Measurements from ENCODE around the gene BLMH. TPM values are rescaled to one million over a fixed set of nuclear protein-coding genes. Genes with fewer than 3 reads are reported as not detected.

The BLMH gene
- total and polyA plus RNA-seq, 4 donors: 10.5 to 50.9 (median 21.6) TPM

DNA sequence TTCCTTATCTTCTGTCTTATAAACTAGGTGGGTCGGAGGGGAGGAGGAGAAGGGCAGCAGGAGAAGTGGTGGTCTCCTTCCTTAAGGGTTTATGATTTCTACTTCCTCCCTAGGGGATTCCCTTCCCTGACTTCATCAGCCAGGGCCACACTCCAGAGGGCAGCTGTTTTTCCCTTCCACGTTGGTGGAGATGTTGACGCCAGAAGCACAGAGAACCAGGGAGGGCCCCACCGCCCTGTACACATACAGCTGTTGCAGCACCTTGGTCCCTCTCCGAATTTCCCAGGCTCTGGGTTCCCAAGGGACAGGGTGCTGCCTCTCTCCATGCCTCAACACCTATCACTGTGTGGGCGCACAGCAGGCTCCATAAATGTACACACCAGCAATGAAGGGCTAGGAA, 50.7 kb downstream of the BLMH start:
- DNase-seq (no peak), ATAC-seq (ENCODE audit: insufficient read depth, low FRiP score) (no peak)
- no peak overlapping the region for H3K4me3 ChIP-seq
- H3K36me3 ChIP-seq (ENCODE audit: control insufficient read depth in 4 of 4, insufficient read depth in 4 of 4, low read length in 4 of 4): no peaks in the 10 kb centered on the region
- H3K27ac ChIP-seq (ENCODE audit: low read depth in 1 of 2, low read length in 1 of 2): no peak overlapping the region
- H3K9me3 ChIP-seq (ENCODE audit: control insufficient read depth in 4 of 4, insufficient read depth in 3 of 4, low read length in 3 of 4): peaks cover 0 to 5% (median 0%) of the 10 kb centered on the region in 4 donors
- 86 to 91% methylated on average over 5 to 6 of the region's 6 CpGs for WGBS, 2 donors
- H3K27me3 ChIP-seq (ENCODE audit: control insufficient read depth in 3 of 3, insufficient read depth in 3 of 3, low read length in 2 of 3): peaks cover 0 to 30% (median 28%) of the 10 kb centered on the region in 3 donors
- no peak overlapping the region for H3K9ac ChIP-seq (ENCODE audit: insufficient read depth in 1 of 2, low read length in 2 of 2)
- peaks cover 0 to 13% (median 0%) of the 10 kb centered on the region in 5 donors for H3K4me1 ChIP-seq (ENCODE audit: control insufficient read depth in 5 of 5, insufficient read depth in 5 of 5, low read length in 5 of 5)
- TF ChIP-seq, protein P1, sequence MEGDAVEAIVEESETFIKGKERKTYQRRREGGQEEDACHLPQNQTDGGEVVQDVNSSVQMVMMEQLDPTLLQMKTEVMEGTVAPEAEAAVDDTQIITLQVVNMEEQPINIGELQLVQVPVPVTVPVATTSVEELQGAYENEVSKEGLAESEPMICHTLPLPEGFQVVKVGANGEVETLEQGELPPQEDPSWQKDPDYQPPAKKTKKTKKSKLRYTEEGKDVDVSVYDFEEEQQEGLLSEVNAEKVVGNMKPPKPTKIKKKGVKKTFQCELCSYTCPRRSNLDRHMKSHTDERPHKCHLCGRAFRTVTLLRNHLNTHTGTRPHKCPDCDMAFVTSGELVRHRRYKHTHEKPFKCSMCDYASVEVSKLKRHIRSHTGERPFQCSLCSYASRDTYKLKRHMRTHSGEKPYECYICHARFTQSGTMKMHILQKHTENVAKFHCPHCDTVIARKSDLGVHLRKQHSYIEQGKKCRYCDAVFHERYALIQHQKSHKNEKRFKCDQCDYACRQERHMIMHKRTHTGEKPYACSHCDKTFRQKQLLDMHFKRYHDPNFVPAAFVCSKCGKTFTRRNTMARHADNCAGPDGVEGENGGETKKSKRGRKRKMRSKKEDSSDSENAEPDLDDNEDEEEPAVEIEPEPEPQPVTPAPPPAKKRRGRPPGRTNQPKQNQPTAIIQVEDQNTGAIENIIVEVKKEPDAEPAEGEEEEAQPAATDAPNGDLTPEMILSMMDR (IDR thresholded peaks at IDR 0.05; ENCODE audit: control extremely low read depth, extremely low read depth): no peak

DNA sequence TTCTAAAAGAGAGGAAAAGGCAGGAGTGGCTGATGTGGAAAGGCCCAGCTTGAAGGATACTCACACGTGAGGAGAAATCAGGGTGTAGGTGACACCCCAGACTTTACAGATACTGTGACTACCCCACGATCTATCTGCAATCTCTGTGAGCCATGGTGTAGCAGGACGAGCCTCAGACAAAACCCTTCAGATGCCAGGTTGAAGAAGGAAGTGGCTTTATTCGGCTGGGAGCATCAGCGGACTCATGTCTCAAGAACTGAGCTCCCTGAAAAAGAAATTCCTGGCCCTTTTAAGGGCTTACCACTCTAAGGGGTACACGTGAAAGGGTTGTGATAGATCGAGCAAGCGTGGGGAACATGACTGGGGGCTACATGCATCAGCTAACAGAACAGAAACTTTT, 51.6 kb downstream of the BLMH start:
- Histone ChIP-seq H3K36me3 (ENCODE audit: control insufficient read depth in 4 of 4, insufficient read depth in 4 of 4, low read length in 4 of 4) (no peaks in the 10 kb centered on the region), H3K4me3 (no peak overlapping the region), H3K9me3 (ENCODE audit: control insufficient read depth in 4 of 4, insufficient read depth in 3 of 4, low read length in 3 of 4) (peaks cover 0 to 5% (median 0%) of the 10 kb centered on the region in 4 donors), H3K9ac (ENCODE audit: insufficient read depth in 1 of 2, low read length in 2 of 2) (no peak overlapping the region), H3K4me1 (ENCODE audit: control insufficient read depth in 5 of 5, insufficient read depth in 5 of 5, low read length in 5 of 5) (peaks cover 0 to 21% (median 4%) of the 10 kb centered on the region in 5 donors), H3K27me3 (ENCODE audit: control insufficient read depth in 3 of 3, insufficient read depth in 3 of 3, low read length in 2 of 3) (peaks cover 0 to 34% (median 30%) of the 10 kb centered on the region in 3 donors), H3K27ac (ENCODE audit: low read depth in 1 of 2, low read length in 1 of 2) (no peak overlapping the region)
- 90 to 91% methylated on average over 8 of the region's 8 CpGs for WGBS, 2 donors
- DNase-seq (no peak), ATAC-seq (ENCODE audit: insufficient read depth, low FRiP score) (no peak)
- TF ChIP-seq, protein P1 (IDR thresholded peaks at IDR 0.05; ENCODE audit: control extremely low read depth, extremely low read depth): no peak

DNA sequence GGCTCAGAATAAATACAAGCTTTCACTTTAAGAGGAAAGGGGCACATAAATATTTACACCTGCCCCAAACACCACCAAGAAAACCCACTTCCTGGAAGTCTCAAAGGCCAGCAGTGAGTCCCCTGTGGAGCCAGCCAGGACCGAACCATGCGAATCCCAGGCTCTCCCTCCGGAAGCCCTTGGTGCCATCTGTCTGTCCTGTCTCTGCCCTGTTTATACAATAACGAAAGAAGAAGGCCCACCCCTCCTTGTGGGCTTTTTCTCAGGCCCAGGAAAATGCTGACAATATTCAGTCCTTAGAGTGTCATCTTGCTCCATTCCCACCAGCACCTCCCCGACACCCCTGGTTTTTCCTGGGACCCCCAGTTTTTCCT, 52.7 kb downstream of the BLMH start:
- Histone ChIP-seq H3K27ac (ENCODE audit: low read depth in 1 of 2, low read length in 1 of 2) (peak overlapping the region in 1 of 2 donors; percentile 78), H3K4me3 (no peak overlapping the region), H3K9ac (ENCODE audit: insufficient read depth in 1 of 2, low read length in 2 of 2) (no peak overlapping the region), H3K4me1 (ENCODE audit: control insufficient read depth in 5 of 5, insufficient read depth in 5 of 5, low read length in 5 of 5) (peaks cover 0 to 26% (median 8%) of the 10 kb centered on the region in 5 donors), H3K27me3 (ENCODE audit: control insufficient read depth in 3 of 3, insufficient read depth in 3 of 3, low read length in 2 of 3) (peaks cover 0 to 37% (median 37%) of the 10 kb centered on the region in 3 donors), H3K9me3 (ENCODE audit: control insufficient read depth in 4 of 4, insufficient read depth in 3 of 4, low read length in 3 of 4) (peaks cover 0 to 7% (median 0%) of the 10 kb centered on the region in 4 donors), H3K36me3 (ENCODE audit: control insufficient read depth in 4 of 4, insufficient read depth in 4 of 4, low read length in 4 of 4) (no peaks in the 10 kb centered on the region)
- no peak for ATAC-seq (ENCODE audit: insufficient read depth, low FRiP score)
- no peak for DNase-seq
- WGBS, 2 donors: 69 to 75% methylated on average over 5 of the region's 5 CpGs
- TF ChIP-seq, protein P1 (IDR thresholded peaks at IDR 0.05; ENCODE audit: control extremely low read depth, extremely low read depth): no peak
